Activated T-cell treated with anti-CD3 and anti-CD28 coated beads, Interleukin-2, amount 50 U/mL, for 4 hours (primary cell): ENCODE measurements around the gene DENND1B. TPM values are rescaled to one million over a fixed set of nuclear protein-coding genes. Genes with fewer than 3 reads are reported as not detected.
"Not testable (repeated sequence)": the region's sequence is repeated elsewhere in the genome, so short reads cannot be mapped to it uniquely, and the experiment has no call there.

Experiments used
- ATAC-seq, 2 donors: fragments of 200-7000 bp; cut with Tn5 transposase; one replicate each; pipeline ENCODE4 v1.10.0; 2021
- DNase-seq: peaks from one replicate; pipeline ENCODE4 v3.0.0-alpha.2; 2020
- H3K27me3 Mint-ChIP-seq: one replicate; pipeline ENCODE4 v1.8.0; 2021; ENCODE audit warnings: low read depth, mixed read lengths
- H3K36me3 Mint-ChIP-seq: one replicate; pipeline ENCODE4 v1.8.0; 2022; ENCODE audit warnings: mixed read lengths; ENCODE audit not compliant: insufficient read depth
- H3K4me1 Mint-ChIP-seq: one replicate; pipeline ENCODE4 v1.8.0; 2021; ENCODE audit warnings: low read depth, mixed read lengths
- H3K4me3 Mint-ChIP-seq: one replicate; pipeline ENCODE4 v1.8.0; 2021; ENCODE audit warnings: mild to moderate bottlenecking, moderate library complexity, mixed read lengths
- H3K9me3 Mint-ChIP-seq: one replicate; pipeline ENCODE4 v1.8.0; 2021; ENCODE audit warnings: mixed read lengths
- total RNA-seq, 3 donors: library from RNA; stranded (reverse); gene quantifications; one replicate each; pipeline ENCODE4 v1.2.1, GENCODE V29; 2021

The DENND1B gene
- total RNA-seq, 3 donors from 2014 or later = 7.7 to 9.0 (median 9.0) TPM

DNA sequence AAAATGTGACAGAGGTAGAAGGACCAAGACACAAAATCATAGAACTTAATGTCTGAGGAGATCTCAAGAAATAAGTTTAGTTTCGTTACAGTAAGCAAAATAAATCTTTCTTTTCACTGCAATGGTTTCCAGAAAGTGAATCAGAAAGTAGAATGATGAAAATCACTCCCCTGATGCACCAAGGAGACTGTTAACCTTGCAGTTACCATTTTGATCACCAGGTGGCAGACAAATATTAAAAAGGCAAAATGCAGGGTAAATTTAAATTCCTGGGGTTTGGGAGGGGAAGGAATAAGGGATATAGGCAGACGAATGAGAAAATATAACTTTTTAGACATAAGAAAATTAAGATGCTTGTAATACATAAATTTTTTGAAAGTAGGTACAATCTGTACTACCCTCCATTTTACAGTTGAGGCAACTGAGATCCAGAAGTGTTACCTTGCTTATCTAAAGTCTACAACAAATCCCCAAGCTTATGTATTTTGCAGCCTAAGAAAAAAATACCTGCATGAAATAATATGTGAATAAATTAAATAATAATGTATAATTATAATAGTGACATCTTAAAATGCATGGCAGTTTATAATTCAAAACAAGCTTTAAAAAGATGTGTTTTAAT is 254.1 kb downstream of the DENND1B start:
- Mint-ChIP-seq H3K9me3 (no peaks in the 10 kb centered on the region), H3K36me3 (peaks cover 3% of the 10 kb centered on the region), H3K4me1 (peaks cover 3% of the 10 kb centered on the region), H3K4me3 (no peak overlapping the region), H3K27me3 (no peaks in the 10 kb centered on the region)
- DNase-seq = no peak
- ATAC-seq = peak; percentile 51 to 58

DNA sequence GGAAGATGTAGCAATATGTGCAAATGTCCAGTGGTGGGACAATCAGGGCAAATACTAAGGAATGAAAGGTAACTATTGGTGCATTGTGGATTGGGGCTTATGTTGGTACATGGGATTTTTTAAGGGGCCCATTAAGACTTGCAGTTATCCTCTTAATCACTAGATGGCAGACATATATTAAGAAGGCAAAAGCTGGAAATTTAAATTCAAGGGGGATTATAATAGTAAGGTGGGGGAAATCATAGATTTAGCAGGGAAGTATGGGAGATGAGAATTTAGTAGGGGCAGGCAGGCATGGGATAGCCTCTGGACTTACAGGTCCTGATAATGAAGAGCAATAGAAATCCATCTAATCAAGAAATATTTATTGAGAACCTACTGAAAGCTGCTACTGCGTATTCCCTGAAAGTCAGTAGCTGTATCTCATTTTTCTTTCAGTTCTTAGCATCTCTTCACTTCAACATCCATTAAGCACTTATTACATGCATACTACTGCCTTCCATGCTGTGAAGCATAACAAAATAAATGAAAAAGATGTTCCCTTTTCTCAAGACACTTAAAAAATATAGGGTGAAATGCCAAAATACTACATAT is 255.4 kb downstream of the DENND1B start:
- ATAC-seq (no peak), DNase-seq (no peak)
- H3K4me3 Mint-ChIP-seq = no peak overlapping the region
- no peaks in the 10 kb centered on the region for H3K9me3 Mint-ChIP-seq
- H3K27me3 Mint-ChIP-seq = no peaks in the 10 kb centered on the region
- H3K4me1 Mint-ChIP-seq = peaks cover 3% of the 10 kb centered on the region
- H3K36me3 Mint-ChIP-seq = peaks cover 3% of the 10 kb centered on the region

- H3K36me3 Mint-ChIP-seq = peaks cover 13% of the 10 kb centered on the region
- DNase-seq (no peak), ATAC-seq (no peak)
- H3K9me3 Mint-ChIP-seq = no peaks in the 10 kb centered on the region
- no peak overlapping the region for H3K4me3 Mint-ChIP-seq
- H3K4me1 Mint-ChIP-seq = no peaks in the 10 kb centered on the region
- no peaks in the 10 kb centered on the region for H3K27me3 Mint-ChIP-seq
These were observed 259.9 kb downstream of the DENND1B start for GRCh38 chr1:197515421-197515820.

GRCh38 chr1:197510691-197511378 is 264.4 kb downstream of the DENND1B start:
- no peaks in the 10 kb centered on the region for H3K4me1 Mint-ChIP-seq
- no peaks in the 10 kb centered on the region for H3K9me3 Mint-ChIP-seq
- DNase-seq (no peak), ATAC-seq (no peak)
- H3K36me3 Mint-ChIP-seq = peaks cover 17% of the 10 kb centered on the region
- H3K4me3 Mint-ChIP-seq = no peak overlapping the region
- H3K27me3 Mint-ChIP-seq = no peaks in the 10 kb centered on the region

- Mint-ChIP-seq H3K4me3 (no peak overlapping the region), H3K4me1 (no peaks in the 10 kb centered on the region), H3K9me3 (no peaks in the 10 kb centered on the region), H3K36me3 (no peaks in the 10 kb centered on the region), H3K27me3 (no peaks in the 10 kb centered on the region)
- ATAC-seq (no peak), DNase-seq (no peak)
These were observed 278.6 kb downstream of the DENND1B start for GRCh38 chr1:197496722-197497121.

DNA sequence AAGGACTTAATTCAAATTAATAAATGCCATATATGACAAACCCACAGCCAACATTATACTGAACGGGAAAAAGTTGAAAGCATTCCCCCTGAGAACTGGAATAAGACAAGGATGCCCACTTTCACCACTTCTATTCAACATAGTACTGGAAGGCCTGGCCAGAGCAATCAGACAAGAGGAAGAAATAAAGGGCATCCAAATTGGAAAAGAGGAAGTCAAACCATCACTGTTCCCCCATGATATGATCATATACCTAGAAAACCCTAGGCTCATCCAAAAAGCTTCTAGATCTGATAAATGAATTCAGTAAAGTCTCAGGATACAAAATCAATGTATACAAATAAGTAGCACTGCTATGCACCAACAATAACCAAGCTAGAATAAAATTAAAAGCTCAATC is 283.8 kb downstream of the DENND1B start:
- H3K27me3 Mint-ChIP-seq, H3K4me3 Mint-ChIP-seq, DNase-seq, H3K9me3 Mint-ChIP-seq, H3K4me1 Mint-ChIP-seq, H3K36me3 Mint-ChIP-seq, ATAC-seq: not testable (repeated sequence)

DNA sequence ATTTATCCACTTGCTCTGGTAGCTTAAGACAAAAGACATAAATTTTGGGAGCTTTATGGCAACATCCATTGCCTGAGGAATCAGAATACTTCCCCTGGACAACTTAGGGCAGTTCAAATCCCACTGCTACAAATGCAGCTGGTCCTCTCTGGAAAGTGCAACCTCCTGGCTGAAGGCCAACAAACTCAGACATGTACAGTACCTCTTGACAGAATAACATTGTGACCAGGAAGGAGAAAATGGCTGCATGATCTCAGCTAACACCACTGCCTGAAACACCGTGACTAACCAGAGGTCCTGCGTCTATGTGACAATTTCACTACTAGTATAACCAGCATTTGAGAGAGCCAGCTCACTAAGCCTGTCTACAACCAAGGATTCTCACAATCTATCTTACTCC is 288.3 kb downstream of the DENND1B start:
- peaks cover 4% of the 10 kb centered on the region for H3K27me3 Mint-ChIP-seq
- no peak for ATAC-seq
- H3K4me1 Mint-ChIP-seq = peaks cover under 1% of the 10 kb centered on the region

DNA sequence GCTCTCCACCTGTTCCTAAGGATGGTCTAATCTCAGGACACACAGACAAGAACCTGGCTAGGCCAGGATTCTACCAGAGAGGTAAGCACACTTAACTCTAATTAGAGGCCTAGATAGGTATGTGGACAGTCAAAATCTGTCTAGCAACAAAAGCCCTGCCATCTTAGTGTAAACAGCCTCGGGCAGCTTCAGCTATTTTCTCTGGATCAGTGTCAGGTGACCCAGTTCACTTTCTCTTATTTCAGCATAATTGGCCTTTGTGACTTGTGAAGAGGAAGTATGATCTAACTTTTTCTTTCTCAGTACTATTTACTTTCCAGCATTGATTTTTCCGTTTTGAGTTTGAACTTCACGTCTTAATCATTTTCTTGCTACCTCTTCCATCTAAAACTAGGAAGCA is 289.5 kb downstream of the DENND1B start:
- ATAC-seq (no peak), DNase-seq (no peak)
- Mint-ChIP-seq H3K4me3 (no peak overlapping the region), H3K36me3 (no peaks in the 10 kb centered on the region), H3K27me3 (peaks cover under 1% of the 10 kb centered on the region), H3K4me1 (peaks cover 12% of the 10 kb centered on the region), H3K9me3 (no peaks in the 10 kb centered on the region)

More for the DNA sequence above, 288.3 kb downstream of the DENND1B start:
- no peaks in the 10 kb centered on the region for H3K36me3 Mint-ChIP-seq
- no peaks in the 10 kb centered on the region for H3K9me3 Mint-ChIP-seq
- DNase-seq = no peak
- H3K4me3 Mint-ChIP-seq = no peak overlapping the region

DNA sequence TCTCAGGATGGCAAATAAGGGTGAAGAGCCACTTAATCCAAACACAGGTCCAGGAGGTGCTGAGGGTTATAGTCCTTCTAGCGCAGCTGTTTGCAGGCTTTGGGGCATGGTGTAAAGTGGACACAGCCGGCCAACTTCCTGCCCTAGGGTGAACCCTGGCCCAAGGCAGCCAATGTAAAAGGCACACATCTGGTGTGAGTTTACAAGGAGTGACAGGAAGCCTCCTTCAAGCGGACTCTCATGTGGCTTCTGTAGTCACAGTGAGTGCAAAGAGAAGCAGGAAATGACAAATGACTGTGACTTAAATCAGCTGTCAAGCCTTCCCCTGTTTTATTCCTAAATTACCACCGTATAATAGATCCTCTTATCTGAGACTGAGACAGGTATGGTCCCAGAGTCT is 294.2 kb downstream of the DENND1B start:
- DNase-seq (no peak), ATAC-seq (peak; percentile 52 to 75)
- Mint-ChIP-seq H3K36me3 (no peaks in the 10 kb centered on the region), H3K4me1 (peaks cover 12% of the 10 kb centered on the region), H3K27me3 (peaks cover 5% of the 10 kb centered on the region), H3K9me3 (no peaks in the 10 kb centered on the region), H3K4me3 (no peak overlapping the region)

- Mint-ChIP-seq H3K4me1 (peaks cover 12% of the 10 kb centered on the region), H3K9me3 (no peaks in the 10 kb centered on the region), H3K4me3 (no peak overlapping the region), H3K36me3 (no peaks in the 10 kb centered on the region), H3K27me3 (peaks cover 5% of the 10 kb centered on the region)
- DNase-seq = no peak
- ATAC-seq = no peak
These were observed 294.8 kb downstream of the DENND1B start for GRCh38 chr1:197480446-197480845.

- Mint-ChIP-seq H3K36me3 (no peaks in the 10 kb centered on the region), H3K9me3 (no peaks in the 10 kb centered on the region), H3K27me3 (no peaks in the 10 kb centered on the region), H3K4me3 (no peak overlapping the region), H3K4me1 (peaks cover 2% of the 10 kb centered on the region)
- no peak for ATAC-seq
- DNase-seq = no peak
These were observed 303.1 kb downstream of the DENND1B start for GRCh38 chr1:197472141-197472540.

GRCh38 chr1:197471248-197471985 is 303.9 kb downstream of the DENND1B start:
- H3K9me3 Mint-ChIP-seq = no peaks in the 10 kb centered on the region
- ATAC-seq (no peak), DNase-seq (no peak)
- no peaks in the 10 kb centered on the region for H3K36me3 Mint-ChIP-seq
- no peak overlapping the region for H3K4me3 Mint-ChIP-seq
- peaks cover 2% of the 10 kb centered on the region for H3K4me1 Mint-ChIP-seq
- peaks cover 3% of the 10 kb centered on the region for H3K27me3 Mint-ChIP-seq

DNA sequence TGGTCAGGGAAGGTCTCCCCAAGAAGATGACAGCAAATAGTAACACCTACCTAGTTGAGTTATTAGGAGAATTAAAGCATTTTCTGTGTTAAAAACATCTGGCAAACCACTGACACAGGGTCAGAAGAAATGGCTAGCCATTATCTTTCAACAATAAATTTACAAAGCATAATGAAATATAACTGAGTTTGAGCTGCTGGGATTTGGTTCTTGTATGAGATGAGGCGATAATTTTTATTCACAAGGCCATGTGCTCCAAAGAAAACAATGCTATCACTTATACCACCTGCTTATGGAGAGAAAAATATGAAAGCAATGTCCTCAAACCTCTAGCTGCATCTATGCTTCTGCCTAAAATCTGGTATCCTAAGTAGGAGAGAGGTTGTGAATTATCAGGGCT is 304.9 kb downstream of the DENND1B start:
- peaks cover 2% of the 10 kb centered on the region for H3K4me1 Mint-ChIP-seq
- no peaks in the 10 kb centered on the region for H3K36me3 Mint-ChIP-seq
- DNase-seq = no peak
- no peak for ATAC-seq
- H3K27me3 Mint-ChIP-seq = peaks cover 3% of the 10 kb centered on the region
- H3K9me3 Mint-ChIP-seq = no peaks in the 10 kb centered on the region
- no peak overlapping the region for H3K4me3 Mint-ChIP-seq

GRCh38 chr1:197469620-197470210 is 305.6 kb downstream of the DENND1B start:
- Mint-ChIP-seq H3K27me3 (peaks cover 3% of the 10 kb centered on the region), H3K9me3 (no peaks in the 10 kb centered on the region), H3K4me3 (no peak overlapping the region), H3K36me3 (no peaks in the 10 kb centered on the region), H3K4me1 (peaks cover 2% of the 10 kb centered on the region)
- ATAC-seq (no peak), DNase-seq (no peak)
